OCI-LY7 (cell line): Measurements from ENCODE around the gene EIF4E2. TPM values are rescaled to one million over a fixed set of nuclear protein-coding genes. Genes with fewer than 3 reads are reported as not detected.

Experiments used
- BruUV-seq: library from RNA; stranded (reverse); fragments of 400-500 nt; replicated peaks from 2 replicates; lab custom pipeline; 2021; lab: Mats Ljungman, UMichigan
- CTCF ChIA-PET: fragments of 300-600 bp; sonication (Branson Sonifier 250); formaldehyde crosslinking; loops from one replicate; lab custom pipeline; 2022; ENCODE audit warnings: antibody characterized with exemption; ENCODE audit not compliant: unreplicated experiment; lab: Charles Lee
- POLR2A ChIA-PET: fragments of 300-600 bp; sonication (Branson Sonifier 250); formaldehyde crosslinking; loops from one replicate; lab custom pipeline; 2022; ENCODE audit warnings: antibody characterized with exemption; lab: Charles Lee
- DNase-seq: peaks from one replicate; pipeline ENCODE4 v3.0.0-alpha.2; 2015; ENCODE audit warnings: low spot score
- H2AFZ ChIP-seq: fragments of 200-600 bp; sonication (generic), shearing (Covaris generic); 2 replicates; pipeline ENCODE4 v1.6.1; 2014; ENCODE audit warnings: mild to moderate bottlenecking, antibody characterized with exemption, low read length, moderate library complexity
- H3K27ac ChIP-seq: fragments of 200-600 bp; sonication (generic); 2 replicates; pipeline ENCODE4 v1.5.1; 2014; ENCODE audit warnings: mixed run types, low read depth, mild to moderate bottlenecking, moderate library complexity, low read length, inconsistent platforms; ENCODE audit not compliant: poor library complexity, severe bottlenecking
- H3K36me3 ChIP-seq: fragments of 200-600 bp; sonication (generic); 2 replicates; pipeline ENCODE4 v1.6.1; 2014; ENCODE audit warnings: mild to moderate bottlenecking, antibody characterized with exemption, low read length, moderate library complexity, mixed read lengths; ENCODE audit not compliant: insufficient read depth
- H3K4me1 ChIP-seq: fragments of 200-600 bp; sonication (generic); 2 replicates; pipeline ENCODE4 v1.5.1; 2014; ENCODE audit warnings: mild to moderate bottlenecking, low read length; ENCODE audit not compliant: insufficient read depth, poor library complexity, severe bottlenecking
- H3K4me2 ChIP-seq: fragments of 200-600 bp; sonication (generic); 2 replicates; pipeline ENCODE4 v1.6.1; 2014; ENCODE audit warnings: mild to moderate bottlenecking, low read length
- H3K4me3 ChIP-seq: fragments of 200-600 bp; sonication (generic); 2 replicates; pipeline ENCODE4 v1.5.1; 2014; ENCODE audit warnings: mild to moderate bottlenecking, low read depth, low read length; ENCODE audit not compliant: poor library complexity, severe bottlenecking
- H3K79me2 ChIP-seq: fragments of 200-600 bp; sonication (generic); 2 replicates; pipeline ENCODE4 v1.6.1; 2016; ENCODE audit warnings: low read depth, mild to moderate bottlenecking, low read length, moderate library complexity, mixed read lengths; ENCODE audit not compliant: insufficient read depth
- H3K9me2 ChIP-seq: fragments of 200-600 bp; sonication (generic); 2 replicates; pipeline ENCODE4 v1.6.1; 2016; ENCODE audit warnings: mild to moderate bottlenecking, low read length, mixed read lengths; ENCODE audit not compliant: insufficient read depth
- H3K9me3 ChIP-seq: fragments of 200-600 bp; sonication (generic); 2 replicates; pipeline ENCODE4 v1.6.1; 2014; ENCODE audit warnings: mild to moderate bottlenecking, mixed run types, low read length, mixed read lengths
- H4K20me1 ChIP-seq: fragments of 200-600 bp; sonication (generic); 2 replicates; pipeline ENCODE4 v1.6.1; 2014; ENCODE audit warnings: mild to moderate bottlenecking, antibody characterized with exemption, low read length, moderate library complexity, mixed read lengths; ENCODE audit not compliant: insufficient read depth
- CTCF ChIP-seq: fragments of 200-600 bp; sonication (generic); conservative IDR thresholded peaks from 2 replicates; pipeline ENCODE4 v1.5.1; 2014; ENCODE audit warnings: mild to moderate bottlenecking, antibody characterized with exemption, low read length, moderate library complexity, mixed read lengths
- EZH2phosphoT487 ChIP-seq: fragments of 200-600 bp; sonication (generic); IDR thresholded peaks from 2 replicates; pipeline ENCODE4 v1.6.1; 2018; ENCODE audit warnings: low read depth, borderline replicate concordance, mild to moderate bottlenecking, mixed run types, antibody characterized with exemption, low read length, moderate library complexity, mixed read lengths
- intact Hi-C: fragments of 100-400 bp; cut with micrococcal nuclease; formaldehyde crosslinking; loops from one replicate; pipeline ENCODE4 v1.10.0; 2022; ENCODE audit not compliant: unreplicated experiment
- total RNA-seq, 2 experiments: library from RNA; depleted of rRNA in 1 of 2; stranded (reverse); fragments of >200 nt in 1 of 2; shearing (Covaris generic) in 1 of 2; gene quantifications; 2 replicates each; pipeline ENCODE4 v1.2.3, GENCODE V29; 2014 to 2022

EIF4E2 gene
- total RNA-seq, 2 experiments from 2014 or later, result 59.9 to 76.3 TPM

- no peaks in the 10 kb centered on the region for H3K4me1 ChIP-seq
- BruUV-seq, result no TSS peak
- H3K79me2 ChIP-seq, result no peaks in the 10 kb centered on the region
- POLR2A ChIA-PET, result no interaction called here
- CTCF ChIA-PET, result no interaction called here
- TF ChIP-seq CTCF (no peak), EZH2phosphoT487 (no peak)
- no peak for DNase-seq
- no peaks in the 10 kb centered on the region for H4K20me1 ChIP-seq
- H3K9me2 ChIP-seq, result no peaks in the 10 kb centered on the region
- no peaks in the 10 kb centered on the region for H3K36me3 ChIP-seq
- H3K4me3 ChIP-seq, result no peak overlapping the region
- H2AFZ ChIP-seq, result no peak overlapping the region
- intact Hi-C loops, result no loop called here
- no peak overlapping the region for H3K27ac ChIP-seq
- no peaks in the 10 kb centered on the region for H3K9me3 ChIP-seq
- no peak overlapping the region for H3K4me2 ChIP-seq
These were observed 44.6 kb upstream of the EIF4E2 start for GRCh38 chr2:232505856-232506255.

DNA sequence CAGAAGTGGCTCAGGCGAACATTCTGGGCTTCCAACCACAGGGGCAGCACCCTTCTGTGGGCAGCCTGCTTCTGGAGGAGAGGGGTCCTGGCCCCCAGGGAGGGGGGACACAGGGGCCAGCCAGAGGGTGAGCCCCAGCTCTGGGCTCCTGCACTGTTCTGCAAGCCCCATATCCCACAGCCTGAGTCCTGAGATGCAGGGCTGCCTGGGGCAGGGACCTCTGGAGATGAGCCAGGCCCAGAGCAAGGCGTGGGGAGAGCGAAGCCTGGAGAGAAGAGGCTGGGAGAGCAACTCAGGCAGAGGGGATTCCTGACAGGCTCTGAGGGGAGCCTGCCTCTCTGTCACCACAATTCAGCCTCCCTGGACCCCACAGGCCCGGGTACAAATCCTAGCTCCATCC lies 43.8 kb upstream of the EIF4E2 start:
- ChIA-PET CTCF (no interaction called here), POLR2A (no interaction called here)
- H3K79me2 ChIP-seq, result no peaks in the 10 kb centered on the region
- H2AFZ ChIP-seq, result no peak overlapping the region
- H4K20me1 ChIP-seq, result no peaks in the 10 kb centered on the region
- no peak for TF ChIP-seq CTCF
- no peak for TF ChIP-seq EZH2phosphoT487
- no peaks in the 10 kb centered on the region for H3K36me3 ChIP-seq
- H3K27ac ChIP-seq, result no peak overlapping the region
- intact Hi-C loops, result no loop called here
- H3K4me2 ChIP-seq, result no peak overlapping the region
- no peaks in the 10 kb centered on the region for H3K9me3 ChIP-seq
- no peak overlapping the region for H3K4me3 ChIP-seq
- H3K4me1 ChIP-seq, result no peaks in the 10 kb centered on the region
- no TSS peak for BruUV-seq
- H3K9me2 ChIP-seq, result no peaks in the 10 kb centered on the region
- no peak for DNase-seq

- CTCF ChIA-PET, result no interaction called here
These were observed 42.2 kb upstream of the EIF4E2 start for GRCh38 chr2:232508251-232508650.

More at GRCh38 chr2:232508251-232508650, 42.2 kb upstream of the EIF4E2 start:
- H3K4me1 ChIP-seq, result no peaks in the 10 kb centered on the region
- no peak overlapping the region for H2AFZ ChIP-seq
- POLR2A ChIA-PET, result no interaction called here
- no peaks in the 10 kb centered on the region for H4K20me1 ChIP-seq
- BruUV-seq, result no TSS peak
- no peaks in the 10 kb centered on the region for H3K36me3 ChIP-seq
- H3K79me2 ChIP-seq, result no peaks in the 10 kb centered on the region
- H3K9me3 ChIP-seq, result no peaks in the 10 kb centered on the region
- no peak for DNase-seq
- intact Hi-C loops, result no loop called here
- no peaks in the 10 kb centered on the region for H3K9me2 ChIP-seq
- H3K4me3 ChIP-seq, result no peak overlapping the region
- TF ChIP-seq EZH2phosphoT487, result no peak
- 0 out of 2 replicates have a peak, but pooled peaks have one; percentile 10 for TF ChIP-seq CTCF
- H3K27ac ChIP-seq, result no peak overlapping the region
- H3K4me2 ChIP-seq, result no peak overlapping the region
